ENCODE measurements around the gene ENPP6. TPM values are rescaled to one million over a fixed set of nuclear protein-coding genes. Genes with fewer than 3 reads are reported as not detected.

Gene ENPP6
- total and polyA plus RNA-seq, 2 of the 13 experiments (the other 11 are each of a cell fraction or from before 2014, with no cell fraction given) = not detected

GRCh38 chr4:184080674-184081073, 137.0 kb downstream of the ENPP6 start (continued):
- peak; percentile 85 for TF ChIP-seq RBAK (CRISPR knock-in tag; IDR thresholded peaks at IDR 0.05)
- TF ChIP-seq, protein P1, sequence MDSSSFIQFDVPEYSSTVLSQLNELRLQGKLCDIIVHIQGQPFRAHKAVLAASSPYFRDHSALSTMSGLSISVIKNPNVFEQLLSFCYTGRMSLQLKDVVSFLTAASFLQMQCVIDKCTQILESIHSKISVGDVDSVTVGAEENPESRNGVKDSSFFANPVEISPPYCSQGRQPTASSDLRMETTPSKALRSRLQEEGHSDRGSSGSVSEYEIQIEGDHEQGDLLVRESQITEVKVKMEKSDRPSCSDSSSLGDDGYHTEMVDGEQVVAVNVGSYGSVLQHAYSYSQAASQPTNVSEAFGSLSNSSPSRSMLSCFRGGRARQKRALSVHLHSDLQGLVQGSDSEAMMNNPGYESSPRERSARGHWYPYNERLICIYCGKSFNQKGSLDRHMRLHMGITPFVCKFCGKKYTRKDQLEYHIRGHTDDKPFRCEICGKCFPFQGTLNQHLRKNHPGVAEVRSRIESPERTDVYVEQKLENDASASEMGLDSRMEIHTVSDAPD (CRISPR knock-in tag; IDR thresholded peaks at IDR 0.05) = peak; percentile 69; the same call in 1 of the 2 replicates
- peak; percentile 58 for TF ChIP-seq RARA (CRISPR knock-in tag; IDR thresholded peaks at IDR 0.05)
- TF ChIP-seq, protein P2, sequence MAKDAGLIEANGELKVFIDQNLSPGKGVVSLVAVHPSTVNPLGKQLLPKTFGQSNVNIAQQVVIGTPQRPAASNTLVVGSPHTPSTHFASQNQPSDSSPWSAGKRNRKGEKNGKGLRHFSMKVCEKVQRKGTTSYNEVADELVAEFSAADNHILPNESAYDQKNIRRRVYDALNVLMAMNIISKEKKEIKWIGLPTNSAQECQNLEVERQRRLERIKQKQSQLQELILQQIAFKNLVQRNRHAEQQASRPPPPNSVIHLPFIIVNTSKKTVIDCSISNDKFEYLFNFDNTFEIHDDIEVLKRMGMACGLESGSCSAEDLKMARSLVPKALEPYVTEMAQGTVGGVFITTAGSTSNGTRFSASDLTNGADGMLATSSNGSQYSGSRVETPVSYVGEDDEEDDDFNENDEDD (CRISPR knock-in tag; IDR thresholded peaks at IDR 0.05; ENCODE audit: borderline replicate concordance) = no peak
- TF ChIP-seq SMC3 (IDR thresholded peaks at IDR 0.05; ENCODE audit: low read length) = 0 out of 2 replicates have a peak, but pooled peaks have one; percentile 4
- peak; percentile 23; the same call in 1 of the 2 replicates for TF ChIP-seq HMG20A (CRISPR knock-in tag; IDR thresholded peaks at IDR 0.05; ENCODE audit: borderline replicate concordance)
- 0 out of 2 replicates have a peak, but pooled peaks have one; percentile 31 for TF ChIP-seq TARDBP (CRISPR knock-in tag; IDR thresholded peaks at IDR 0.05)
- no peak for TF ChIP-seq ZNF484 (CRISPR knock-in tag; IDR thresholded peaks at IDR 0.05; ENCODE audit: borderline replicate concordance, low read depth)
- TF ChIP-seq, protein P3, sequence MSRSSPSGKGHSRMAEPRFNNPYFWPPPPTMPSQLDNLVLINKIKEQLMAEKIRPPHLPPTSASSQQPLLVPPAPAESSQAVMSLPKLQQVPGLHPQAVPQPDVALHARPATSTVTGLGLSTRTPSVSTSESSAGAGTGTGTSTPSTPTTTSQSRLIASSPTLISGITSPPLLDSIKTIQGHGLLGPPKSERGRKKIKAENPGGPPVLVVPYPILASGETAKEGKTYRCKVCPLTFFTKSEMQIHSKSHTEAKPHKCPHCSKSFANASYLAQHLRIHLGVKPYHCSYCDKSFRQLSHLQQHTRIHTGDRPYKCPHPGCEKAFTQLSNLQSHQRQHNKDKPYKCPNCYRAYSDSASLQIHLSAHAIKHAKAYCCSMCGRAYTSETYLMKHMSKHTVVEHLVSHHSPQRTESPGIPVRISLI (CRISPR knock-in tag; IDR thresholded peaks at IDR 0.05; ENCODE audit: borderline replicate concordance) = no peak
- TF ChIP-seq SP140L (CRISPR knock-in tag; IDR thresholded peaks at IDR 0.05; ENCODE audit: borderline replicate concordance) = no peak
- no peak for TF ChIP-seq E2F2 (CRISPR knock-in tag; IDR thresholded peaks at IDR 0.05; ENCODE audit: borderline replicate concordance)
- TF ChIP-seq, protein P4, sequence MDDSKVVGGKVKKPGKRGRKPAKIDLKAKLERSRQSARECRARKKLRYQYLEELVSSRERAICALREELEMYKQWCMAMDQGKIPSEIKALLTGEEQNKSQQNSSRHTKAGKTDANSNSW (CRISPR knock-in tag; IDR thresholded peaks at IDR 0.05; ENCODE audit: borderline replicate concordance) = no peak
- TF ChIP-seq PLSCR1 (CRISPR knock-in tag; IDR thresholded peaks at IDR 0.05; ENCODE audit: borderline replicate concordance) = no peak
- TF ChIP-seq TGIF2 (CRISPR knock-in tag; IDR thresholded peaks at IDR 0.05) = no peak
- no peak for TF ChIP-seq ZNF891 (CRISPR knock-in tag; IDR thresholded peaks at IDR 0.05)
- peak; percentile 89 for TF ChIP-seq SALL1 (CRISPR knock-in tag; IDR thresholded peaks at IDR 0.05)
- peak; percentile 84 for TF ChIP-seq ZNF644 (CRISPR knock-in tag; IDR thresholded peaks at IDR 0.05; ENCODE audit: low read depth)
- TF ChIP-seq GATAD2A (CRISPR knock-in tag; IDR thresholded peaks at IDR 0.05) = peak; percentile 60
- 0 out of 2 replicates have a peak, but pooled peaks have one; percentile 14 for TF ChIP-seq ZNF281 (CRISPR knock-in tag; IDR thresholded peaks at IDR 0.05; ENCODE audit: borderline replicate concordance)
- TF ChIP-seq WIZ (CRISPR knock-in tag; IDR thresholded peaks at IDR 0.05) = 0 out of 2 replicates have a peak, but pooled peaks have one; percentile 78
- TF ChIP-seq HNRNPL (IDR thresholded peaks at IDR 0.05; ENCODE audit: low read depth, low read length) = no peak
- no peak for TF ChIP-seq ZNF30 (CRISPR knock-in tag; IDR thresholded peaks at IDR 0.05)
- TF ChIP-seq ZNF446 (CRISPR knock-in tag; IDR thresholded peaks at IDR 0.05) = no peak

Measured in HepG2 (cell line).